Left lung (tissue), 10 donors: ENCODE data around the gene SCUBE1. TPM values are rescaled to one million over a fixed set of nuclear protein-coding genes. Genes with fewer than 3 reads are reported as not detected.

Experiments used
- ATAC-seq: fragments of 200-7000 bp; cut with Tn5 transposase; one replicate; pipeline ENCODE4 v1.9.1; 2020; ENCODE audit warnings: moderate library complexity
- DNase-seq, 4 donors: peaks; one replicate each; pipeline ENCODE4 v3.0.0-alpha.2; 2013 to 2020
- H3K27ac ChIP-seq, 2 donors: fragments of 200-600 bp; sonication (generic) in 1 of 2; one replicate each; pipeline versions ENCODE4 v1.5.0 to v1.8.0; 2020 to 2021
- H3K27me3 ChIP-seq, 2 donors: fragments of 200-600 bp; sonication (generic) in 1 of 2; one replicate each; pipeline versions ENCODE4 v1.5.0 to v1.8.0; 2020 to 2021
- H3K36me3 ChIP-seq, 2 donors: fragments of 200-600 bp; sonication (generic) in 1 of 2; one replicate each; pipeline versions ENCODE4 v1.5.0 to v1.8.0; 2020 to 2021
- H3K4me1 ChIP-seq, 2 donors: fragments of 200-600 bp; one replicate each; pipeline ENCODE4 v1.8.0; 2021
- H3K4me3 ChIP-seq, 2 donors: fragments of 200-600 bp; sonication (generic) in 1 of 2; one replicate each; pipeline versions ENCODE4 v1.5.0 to v1.8.0; 2020 to 2021; ENCODE audit warnings: mild to moderate bottlenecking in 1 of 2
- H3K9me3 ChIP-seq, 2 donors: fragments of 200-600 bp; sonication (generic) in 1 of 2; one replicate each; pipeline versions ENCODE4 v1.5.0 to v1.8.0; 2020 to 2021
- intact Hi-C, 2 donors: fragments of 100-400 bp; cut with DNase I; formaldehyde crosslinking; loops; one replicate each; pipeline versions ENCODE4 v1.11.2 to v1.14.2; 2022
- polyA plus RNA-seq, 6 donors: library from polyadenylated mRNA; unstranded; fragments of 120-200 nt; gene quantifications; one replicate each; pipeline ENCODE4 v1.2.1, GENCODE V29; 2013; ENCODE audit not compliant: insufficient read length in 6 of 6
- total RNA-seq, 2 donors: library from RNA; stranded (reverse); fragmentation: NEBNext Ultra II Directional; extraction: Animal tissue kit (Norgen Biotek cat#: 25700); gene quantifications; one replicate each; pipeline ENCODE4 v1.2.1, GENCODE V29; 2021
- TF ChIP-seq, protein P1 (sequence below), 2 donors: fragments of 200-600 bp; sonication (generic) in 1 of 2; IDR thresholded peaks; one replicate each; pipeline versions ENCODE4 v1.5.0 to v1.8.0; 2021; ENCODE audit warnings: antibody characterized with exemption in 2 of 2
- donor health status: DM: no; HTN: yes; CAD: no.
- donor health status: DM: no; HTN: no; CAD: no.

SCUBE1 gene
- total and polyA plus RNA-seq, 8 donors, result 1.1 to 5.0 (median 2.0) TPM

DNA sequence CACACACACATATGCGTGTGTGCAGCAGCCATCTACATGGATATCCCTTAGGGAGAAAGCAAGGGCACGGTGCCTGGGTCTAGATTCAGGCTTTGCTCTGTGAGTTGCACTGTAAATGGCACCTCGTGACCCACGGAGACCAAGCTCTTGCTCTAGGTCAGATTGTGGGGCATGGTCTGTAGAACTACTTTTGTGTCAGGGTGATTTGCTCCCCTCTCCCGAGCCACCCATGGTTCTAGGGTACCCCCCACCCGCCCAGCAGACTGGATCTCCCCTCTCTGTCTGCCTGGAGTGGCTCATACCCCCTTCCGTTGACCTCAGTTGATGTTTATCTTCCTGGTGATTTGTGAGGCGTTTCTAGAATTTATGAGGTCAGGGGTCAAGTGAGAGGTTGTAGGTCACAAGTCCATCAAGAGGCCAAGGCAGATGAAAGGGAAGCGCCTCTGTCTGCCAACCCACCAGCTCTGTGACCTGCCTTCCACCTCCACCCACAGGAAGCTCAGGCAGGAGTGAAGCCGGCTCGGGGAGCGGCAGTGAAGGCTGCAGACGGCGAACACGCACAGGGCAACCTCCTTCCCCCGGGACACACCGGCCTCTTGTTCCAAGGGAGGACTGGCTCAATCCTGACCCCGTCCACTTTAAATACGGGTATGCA, 80.1 kb downstream of the SCUBE1 start:
- DNase-seq (no peak), ATAC-seq (peak; percentile 22)
- Histone ChIP-seq H3K27ac (no peak overlapping the region), H3K27me3 (peaks cover 0 to 22% of the 10 kb centered on the region in 2 donors), H3K9me3 (no peaks in the 10 kb centered on the region), H3K4me1 (peaks cover 12 to 27% of the 10 kb centered on the region in 2 donors), H3K36me3 (no peaks in the 10 kb centered on the region), H3K4me3 (no peak overlapping the region)
- TF ChIP-seq, protein P1, sequence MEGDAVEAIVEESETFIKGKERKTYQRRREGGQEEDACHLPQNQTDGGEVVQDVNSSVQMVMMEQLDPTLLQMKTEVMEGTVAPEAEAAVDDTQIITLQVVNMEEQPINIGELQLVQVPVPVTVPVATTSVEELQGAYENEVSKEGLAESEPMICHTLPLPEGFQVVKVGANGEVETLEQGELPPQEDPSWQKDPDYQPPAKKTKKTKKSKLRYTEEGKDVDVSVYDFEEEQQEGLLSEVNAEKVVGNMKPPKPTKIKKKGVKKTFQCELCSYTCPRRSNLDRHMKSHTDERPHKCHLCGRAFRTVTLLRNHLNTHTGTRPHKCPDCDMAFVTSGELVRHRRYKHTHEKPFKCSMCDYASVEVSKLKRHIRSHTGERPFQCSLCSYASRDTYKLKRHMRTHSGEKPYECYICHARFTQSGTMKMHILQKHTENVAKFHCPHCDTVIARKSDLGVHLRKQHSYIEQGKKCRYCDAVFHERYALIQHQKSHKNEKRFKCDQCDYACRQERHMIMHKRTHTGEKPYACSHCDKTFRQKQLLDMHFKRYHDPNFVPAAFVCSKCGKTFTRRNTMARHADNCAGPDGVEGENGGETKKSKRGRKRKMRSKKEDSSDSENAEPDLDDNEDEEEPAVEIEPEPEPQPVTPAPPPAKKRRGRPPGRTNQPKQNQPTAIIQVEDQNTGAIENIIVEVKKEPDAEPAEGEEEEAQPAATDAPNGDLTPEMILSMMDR (IDR thresholded peaks at IDR 0.05), result no peak
- intact Hi-C loops, result no loop called here

DNA sequence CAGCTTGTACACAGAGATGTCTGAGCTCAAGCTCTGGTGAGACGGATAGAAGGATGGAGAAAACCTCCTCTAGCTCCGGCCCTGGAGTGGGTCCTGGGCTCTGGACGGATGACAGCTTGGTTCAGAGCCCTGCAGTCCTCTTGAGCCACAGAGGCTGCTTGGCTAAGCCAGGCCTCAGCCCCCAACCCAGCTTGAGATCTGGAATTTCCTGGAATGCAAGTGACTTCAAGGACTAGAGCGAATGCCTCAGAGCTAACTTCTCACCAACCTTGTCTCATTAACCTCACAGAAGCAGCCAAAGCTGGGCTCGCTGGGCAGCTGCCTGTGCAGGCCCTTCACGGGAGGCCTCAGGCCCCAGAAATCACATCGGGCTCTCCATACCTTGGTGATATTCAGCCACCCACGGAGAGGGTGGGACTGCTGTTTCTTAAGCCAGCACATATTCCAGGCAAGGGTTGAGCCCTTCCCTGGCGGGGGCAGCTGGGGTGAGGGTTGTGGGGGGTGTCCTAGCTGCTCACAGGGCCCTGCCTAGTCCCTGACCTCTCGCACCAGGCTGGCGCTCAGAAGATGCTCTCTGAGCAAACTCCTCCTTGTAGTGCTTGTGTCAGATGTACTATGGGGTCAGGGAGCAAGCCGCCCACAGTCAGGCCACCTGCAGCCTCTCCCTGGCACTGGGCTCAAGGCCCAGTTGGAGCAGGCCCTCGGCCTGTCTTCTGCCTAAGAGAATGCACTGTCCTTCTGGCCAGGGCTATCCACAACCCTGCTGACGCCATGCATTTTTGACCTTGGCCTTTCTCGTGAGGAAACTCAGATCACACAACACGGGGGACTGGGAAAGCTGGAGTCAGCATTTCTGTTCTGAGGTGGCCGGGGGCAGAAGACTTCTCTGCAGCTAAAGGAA, 82.6 kb downstream of the SCUBE1 start:
- DNase-seq (no peak), ATAC-seq (no peak)
- TF ChIP-seq, protein P1 (IDR thresholded peaks at IDR 0.05), result no peak
- intact Hi-C loops, result no loop called here
- no peaks in the 10 kb centered on the region for H3K9me3 ChIP-seq
- H3K4me3 ChIP-seq, result no peak overlapping the region
- H3K27ac ChIP-seq, result no peak overlapping the region
- peaks cover 12 to 27% of the 10 kb centered on the region in 2 donors for H3K4me1 ChIP-seq
- no peaks in the 10 kb centered on the region for H3K36me3 ChIP-seq
- H3K27me3 ChIP-seq, result peaks cover 0 to 22% of the 10 kb centered on the region in 2 donors

DNA sequence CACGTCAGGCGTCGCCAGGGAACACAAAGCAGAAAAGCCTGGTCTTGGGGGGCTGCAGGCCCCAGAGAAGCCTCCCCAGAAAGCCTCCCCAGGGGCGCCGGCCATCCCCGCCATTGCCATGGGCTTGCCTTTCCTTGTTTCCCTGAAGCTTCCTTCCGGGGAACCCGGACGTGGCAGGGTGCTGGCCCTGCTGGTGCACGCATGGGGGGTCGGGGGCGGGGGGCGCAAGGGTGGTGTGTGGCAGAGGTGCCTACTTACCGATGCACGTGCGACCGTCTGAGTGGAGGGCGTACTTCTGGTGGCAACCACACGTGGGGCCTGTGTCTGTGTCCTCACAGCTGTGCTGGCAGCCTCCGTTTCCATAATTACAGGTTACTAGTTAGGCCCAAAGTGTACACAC, 85.2 kb downstream of the SCUBE1 start:
- DNase-seq (no peak), ATAC-seq (no peak)
- TF ChIP-seq, protein P1 (IDR thresholded peaks at IDR 0.05), result no peak
- Histone ChIP-seq H3K4me3 (no peak overlapping the region), H3K36me3 (no peaks in the 10 kb centered on the region), H3K9me3 (no peaks in the 10 kb centered on the region), H3K27me3 (peaks cover 0 to 2% of the 10 kb centered on the region in 2 donors), H3K4me1 (peaks cover 4 to 5% of the 10 kb centered on the region in 2 donors), H3K27ac (no peak overlapping the region)
- intact Hi-C loops, result no loop called here

DNA sequence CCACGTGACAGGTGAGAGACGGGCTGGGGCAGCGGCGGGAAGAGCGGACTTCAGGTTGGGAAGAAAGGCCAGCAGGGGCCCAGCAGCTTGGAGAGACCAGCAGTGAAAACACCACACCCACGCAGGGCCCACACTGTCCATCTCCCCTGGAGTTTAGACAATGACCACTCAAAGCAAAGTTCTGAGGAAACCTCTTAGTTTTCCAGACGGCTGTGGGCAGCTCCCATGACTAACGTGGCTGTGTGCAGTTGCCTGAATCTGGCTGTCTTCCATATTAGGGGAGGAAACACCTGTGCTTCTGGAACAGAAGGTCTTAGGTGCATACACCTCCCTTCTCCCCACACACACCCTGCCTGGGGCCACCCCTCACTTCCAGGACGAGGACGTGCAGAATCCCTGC, 85.6 kb downstream of the SCUBE1 start:
- intact Hi-C loops, result no loop called here
- H3K27ac ChIP-seq, result no peak overlapping the region
- H3K27me3 ChIP-seq, result no peaks in the 10 kb centered on the region
- TF ChIP-seq, protein P1 (IDR thresholded peaks at IDR 0.05), result no peak
- no peaks in the 10 kb centered on the region for H3K36me3 ChIP-seq
- H3K4me3 ChIP-seq, result no peak overlapping the region
- ATAC-seq (peak; percentile 16), DNase-seq (no peak)
- H3K9me3 ChIP-seq, result no peaks in the 10 kb centered on the region
- peaks cover 0 to 5% of the 10 kb centered on the region in 2 donors for H3K4me1 ChIP-seq

DNA sequence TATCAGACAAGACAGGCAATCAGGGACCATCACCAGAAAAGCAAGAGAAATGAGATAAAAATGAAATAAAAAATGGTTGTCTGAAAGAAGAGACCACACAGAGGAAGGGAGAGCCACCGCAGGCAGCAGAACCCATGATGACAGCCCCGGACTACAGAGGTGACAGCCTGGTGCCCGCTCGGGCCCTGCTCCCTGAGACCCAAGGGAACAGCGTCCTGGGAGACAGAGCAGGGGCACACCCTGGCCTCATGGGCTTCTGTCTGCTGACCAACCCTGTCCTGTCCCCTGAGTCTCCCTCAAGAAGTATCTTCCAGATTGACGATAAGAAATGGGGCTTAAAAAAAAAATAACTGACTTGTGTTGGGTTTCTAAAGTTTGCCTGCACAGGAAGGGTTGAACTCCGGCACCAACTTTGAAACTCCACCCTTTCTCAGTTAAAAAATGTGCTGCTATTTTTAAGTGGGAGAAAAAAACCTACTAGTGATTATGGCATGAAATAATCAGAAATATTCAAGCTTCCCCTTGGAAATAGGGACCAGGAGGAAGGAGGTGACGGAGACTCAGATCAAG, 86.1 kb downstream of the SCUBE1 start:
- DNase-seq (no peak), ATAC-seq (no peak)
- Histone ChIP-seq H3K36me3 (no peaks in the 10 kb centered on the region), H3K27ac (no peak overlapping the region), H3K9me3 (no peaks in the 10 kb centered on the region), H3K27me3 (no peaks in the 10 kb centered on the region), H3K4me1 (peaks cover 0 to 5% of the 10 kb centered on the region in 2 donors), H3K4me3 (no peak overlapping the region)
- TF ChIP-seq, protein P1 (IDR thresholded peaks at IDR 0.05), result no peak
- intact Hi-C loops, result no loop called here
